VCaP (cell line): ENCODE measurements around the gene NFKB1.

Source experiments
- H3K27ac ChIP-seq: fragments of 450-650 bp; 2 replicates; pipeline ENCODE4 v1.5.1; 2017
- CTCF ChIP-seq: fragments of 450-650 bp; conservative IDR thresholded peaks from 2 replicates; pipeline ENCODE4 v1.5.1; 2017; ENCODE audit warnings: mild to moderate bottlenecking, moderate library complexity

NFKB1 gene

GRCh38 chr4:102629673-102630072 is 128.5 kb downstream of the NFKB1 start:
- no peak overlapping the region for H3K27ac ChIP-seq
- no peak for TF ChIP-seq CTCF

- TF ChIP-seq CTCF, result no peak
- H3K27ac ChIP-seq, result no peak overlapping the region
Measured at GRCh38 chr4:102631616-102632015, 130.5 kb downstream of the NFKB1 start.

GRCh38 chr4:102632241-102633065 is 131.3 kb downstream of the NFKB1 start:
- no peak overlapping the region for H3K27ac ChIP-seq
- no peak for TF ChIP-seq CTCF

- TF ChIP-seq CTCF, result no peak
- H3K27ac ChIP-seq, result no peak overlapping the region; the same call in 1 of the 2 replicates
Measured at GRCh38 chr4:102633100-102633499, 131.9 kb downstream of the NFKB1 start.

GRCh38 chr4:102637391-102637790 is 136.2 kb downstream of the NFKB1 start:
- no peak overlapping the region for H3K27ac ChIP-seq
- TF ChIP-seq CTCF, result no peak

GRCh38 chr4:102638621-102639020 is 137.5 kb downstream of the NFKB1 start:
- no peak for TF ChIP-seq CTCF
- H3K27ac ChIP-seq, result no peak overlapping the region

GRCh38 chr4:102639598-102639997 is 138.4 kb downstream of the NFKB1 start:
- H3K27ac ChIP-seq, result no peak overlapping the region
- TF ChIP-seq CTCF, result no peak
